Left lung (tissue), 10 donors: ENCODE measurements around the gene YWHAG. TPM values are rescaled to one million over a fixed set of nuclear protein-coding genes. Genes with fewer than 3 reads are reported as not detected.

Source experiments
- ATAC-seq: fragments of 200-7000 bp; cut with Tn5 transposase; one replicate; pipeline ENCODE4 v1.9.1; 2020; ENCODE audit warnings: moderate library complexity
- DNase-seq, 4 donors: peaks; one replicate each; pipeline ENCODE4 v3.0.0-alpha.2; 2013 to 2020
- H3K27ac ChIP-seq, 2 donors: fragments of 200-600 bp; sonication (generic) in 1 of 2; one replicate each; pipeline versions ENCODE4 v1.5.0 to v1.8.0; 2020 to 2021
- H3K27me3 ChIP-seq, 2 donors: fragments of 200-600 bp; sonication (generic) in 1 of 2; one replicate each; pipeline versions ENCODE4 v1.5.0 to v1.8.0; 2020 to 2021
- H3K36me3 ChIP-seq, 2 donors: fragments of 200-600 bp; sonication (generic) in 1 of 2; one replicate each; pipeline versions ENCODE4 v1.5.0 to v1.8.0; 2020 to 2021
- H3K4me1 ChIP-seq, 2 donors: fragments of 200-600 bp; one replicate each; pipeline ENCODE4 v1.8.0; 2021
- H3K4me3 ChIP-seq, 2 donors: fragments of 200-600 bp; sonication (generic) in 1 of 2; one replicate each; pipeline versions ENCODE4 v1.5.0 to v1.8.0; 2020 to 2021; ENCODE audit warnings: mild to moderate bottlenecking in 1 of 2
- H3K9me3 ChIP-seq, 2 donors: fragments of 200-600 bp; sonication (generic) in 1 of 2; one replicate each; pipeline versions ENCODE4 v1.5.0 to v1.8.0; 2020 to 2021
- CTCF ChIP-seq, 2 donors: fragments of 200-600 bp; sonication (generic) in 1 of 2; IDR thresholded peaks; one replicate each; pipeline versions ENCODE4 v1.5.0 to v1.8.0; 2021; ENCODE audit warnings: antibody characterized with exemption in 2 of 2
- intact Hi-C, 2 donors: fragments of 100-400 bp; cut with DNase I; formaldehyde crosslinking; loops; one replicate each; pipeline versions ENCODE4 v1.11.2 to v1.14.2; 2022
- polyA plus RNA-seq, 6 donors: library from polyadenylated mRNA; unstranded; fragments of 120-200 nt; gene quantifications; one replicate each; pipeline ENCODE4 v1.2.1, GENCODE V29; 2013; ENCODE audit not compliant: insufficient read length in 6 of 6
- total RNA-seq, 2 donors: library from RNA; stranded (reverse); fragmentation: NEBNext Ultra II Directional; extraction: Animal tissue kit (Norgen Biotek cat#: 25700); gene quantifications; one replicate each; pipeline ENCODE4 v1.2.1, GENCODE V29; 2021
- donor health status: DM: no; HTN: yes; CAD: no.
- donor health status: DM: no; HTN: no; CAD: no.

YWHAG gene
- total and polyA plus RNA-seq, 8 donors = 99.2 to 160 (median 111) TPM

- peaks cover 7 to 39% of the 10 kb centered on the region in 2 donors for H3K36me3 ChIP-seq
- H3K4me1 ChIP-seq = peaks cover 13 to 72% of the 10 kb centered on the region in 2 donors
- H3K9me3 ChIP-seq = no peaks in the 10 kb centered on the region
- H3K4me3 ChIP-seq = no peak overlapping the region
- intact Hi-C loops = no loop called here
- H3K27me3 ChIP-seq = no peaks in the 10 kb centered on the region
- DNase-seq (no peak), ATAC-seq (peak; percentile 66)
- no peak overlapping the region for H3K27ac ChIP-seq
- no peak for TF ChIP-seq CTCF (IDR thresholded peaks at IDR 0.05)
Measured at GRCh38 chr7:76332078-76332477, 26.7 kb downstream of the YWHAG start.

GRCh38 chr7:76330673-76331072 lies 28.1 kb downstream of the YWHAG start:
- Histone ChIP-seq H3K4me3 (no peak overlapping the region), H3K27me3 (no peaks in the 10 kb centered on the region), H3K36me3 (peaks cover 7 to 46% of the 10 kb centered on the region in 2 donors), H3K4me1 (peaks cover 13 to 65% of the 10 kb centered on the region in 2 donors), H3K9me3 (no peaks in the 10 kb centered on the region), H3K27ac (no peak overlapping the region)
- no peak for ATAC-seq
- intact Hi-C loops = no loop called here
- DNase-seq = no peak
- no peak for TF ChIP-seq CTCF (IDR thresholded peaks at IDR 0.05)

GRCh38 chr7:76330261-76330660 lies 28.5 kb downstream of the YWHAG start:
- peaks cover 7 to 50% of the 10 kb centered on the region in 2 donors for H3K36me3 ChIP-seq
- H3K27me3 ChIP-seq = no peaks in the 10 kb centered on the region
- TF ChIP-seq CTCF (IDR thresholded peaks at IDR 0.05) = no peak
- no peak overlapping the region for H3K27ac ChIP-seq
- H3K4me1 ChIP-seq = peaks cover 13 to 61% of the 10 kb centered on the region in 2 donors
- ATAC-seq (no peak), DNase-seq (no peak)
- intact Hi-C loops = no loop called here
- no peaks in the 10 kb centered on the region for H3K9me3 ChIP-seq
- H3K4me3 ChIP-seq = no peak overlapping the region

- TF ChIP-seq CTCF (IDR thresholded peaks at IDR 0.05) = no peak
- DNase-seq (peak in 1 of 4 donors; percentile 74), ATAC-seq (no peak)
Measured at GRCh38 chr7:76329479-76329878, 29.3 kb downstream of the YWHAG start.

GRCh38 chr7:76328389-76328788 lies 30.4 kb downstream of the YWHAG start:
- no peak overlapping the region for H3K27ac ChIP-seq
- ATAC-seq (no peak), DNase-seq (no peak)
- H3K4me1 ChIP-seq = peaks cover 6 to 43% of the 10 kb centered on the region in 2 donors
- no peaks in the 10 kb centered on the region for H3K27me3 ChIP-seq
- TF ChIP-seq CTCF (IDR thresholded peaks at IDR 0.05) = no peak
- H3K36me3 ChIP-seq = peaks cover 7 to 68% of the 10 kb centered on the region in 2 donors
- H3K4me3 ChIP-seq = no peak overlapping the region
- intact Hi-C loops = no loop called here
- H3K9me3 ChIP-seq = no peaks in the 10 kb centered on the region

More at GRCh38 chr7:76329479-76329878, 29.3 kb downstream of the YWHAG start:
- H3K27me3 ChIP-seq = no peaks in the 10 kb centered on the region
- intact Hi-C loops = no loop called here
- H3K4me3 ChIP-seq = no peak overlapping the region
- peaks cover 13 to 54% of the 10 kb centered on the region in 2 donors for H3K4me1 ChIP-seq
- H3K36me3 ChIP-seq = peaks cover 7 to 58% of the 10 kb centered on the region in 2 donors
- no peaks in the 10 kb centered on the region for H3K9me3 ChIP-seq
- H3K27ac ChIP-seq = no peak overlapping the region
